GM12878 (cell line): ENCODE data around the gene ADM2. TPM values are rescaled to one million over a fixed set of nuclear protein-coding genes. Genes with fewer than 3 reads are reported as not detected.

Source experiments
- ATAC-seq: fragments of 200-7000 bp; cut with Tn5 transposase; 3 replicates; pipeline ENCODE4 v1.9.1; 2020; ENCODE audit warnings: mild to moderate bottlenecking, moderate library complexity
- BruUV-seq: library from RNA; stranded (reverse); fragments of 400-500 nt; replicated peaks from 2 replicates; lab custom pipeline; 2021; lab: Mats Ljungman, UMichigan
- CTCF ChIA-PET: fragments of 300-600 bp; sonication (Branson Sonifier 250); formaldehyde crosslinking; extraction: SDS; loops from one replicate; lab custom pipeline; 2021; ENCODE audit warnings: inconsistent platforms; lab: Yijun Ruan, JAX
- POLR2A ChIA-PET: fragments of 350-600 bp; formaldehyde crosslinking; extraction: SDS; loops from one replicate; lab custom pipeline; 2021; ENCODE audit warnings: inconsistent platforms; lab: Charles Lee
- RAD21 ChIA-PET: fragments of 300-600 bp; sonication (Branson Sonifier 250); formaldehyde crosslinking; loops from one replicate; lab custom pipeline; 2023; ENCODE audit warnings: antibody characterized with exemption; ENCODE audit not compliant: unreplicated experiment; lab: Charles Lee
- SMC1A ChIA-PET: fragments of 300-600 bp; sonication (Branson Sonifier 250); formaldehyde crosslinking; loops from one replicate; lab custom pipeline; 2023; ENCODE audit not compliant: unreplicated experiment, uncharacterized antibody; lab: Charles Lee
- DNase-seq: peaks from one replicate; pipeline ENCODE4 v3.0.0-alpha.2; 2011; ENCODE audit warnings: low read depth, low spot score
- FAIRE-seq: peaks from 3 replicates; lab custom pipeline; 2011; peaks lifted over from hg19 to GRCh38; lab: Jason Lieb, UNC
- H2AFZ ChIP-seq: 2 replicates; pipeline ENCODE4 v1.6.0; 2011; ENCODE audit warnings: low read depth, low read length, control low read depth; ENCODE audit not compliant: control insufficient read depth
- H3K27ac ChIP-seq: 2 replicates; pipeline ENCODE4 v1.5.1; 2011; ENCODE audit warnings: control low read depth; ENCODE audit not compliant: control insufficient read depth, insufficient read depth
- H3K27me3 ChIP-seq, 2 experiments: replicated peaks in 1 of 2; 2 replicates each; pipeline versions ENCODE4 v1.6.0 to v1.6.1; 2011; ENCODE audit warnings: low read length in 1 of 2; ENCODE audit not compliant: control insufficient read depth in 2 of 2, insufficient read depth in 2 of 2
- H3K36me3 ChIP-seq, 2 experiments: 2 replicates each; pipeline ENCODE4 v1.5.1; 2011; ENCODE audit warnings: low read length in 1 of 2; ENCODE audit not compliant: control insufficient read depth in 2 of 2, insufficient read depth in 2 of 2
- H3K4me1 ChIP-seq: 2 replicates; pipeline ENCODE4 v1.6.1; 2011; ENCODE audit warnings: mild to moderate bottlenecking, low read length, moderate library complexity, mixed read lengths; ENCODE audit not compliant: control insufficient read depth, insufficient read depth
- H3K4me2 ChIP-seq: 2 replicates; pipeline ENCODE4 v1.6.0; 2011; ENCODE audit warnings: control low read depth; ENCODE audit not compliant: control insufficient read depth, insufficient read depth
- H3K4me3 ChIP-seq: fragments of 200-600 bp; sonication (generic); 2 replicates; pipeline ENCODE4 v1.5.1; 2016
- H3K79me2 ChIP-seq: 2 replicates; pipeline ENCODE4 v1.6.0; 2011; ENCODE audit warnings: low read length; ENCODE audit not compliant: control insufficient read depth, insufficient read depth
- H3K9ac ChIP-seq: 2 replicates; pipeline ENCODE4 v1.8.0; 2011; ENCODE audit warnings: low read length, control low read depth, mixed read lengths; ENCODE audit not compliant: control insufficient read depth, insufficient read depth
- H3K9me3 ChIP-seq: replicated peaks from 3 replicates; pipeline ENCODE4 v1.5.1; 2011; ENCODE audit warnings: mild to moderate bottlenecking, low read length; ENCODE audit not compliant: control insufficient read depth, insufficient read depth
- H4K20me1 ChIP-seq: 2 replicates; pipeline ENCODE4 v1.6.0; 2011; ENCODE audit not compliant: control insufficient read depth, insufficient read depth
- ATF7 ChIP-seq: fragments of 450-650 bp; IDR thresholded peaks from 2 replicates; pipeline ENCODE4 v1.6.1; 2016; ENCODE audit warnings: low read depth, mild to moderate bottlenecking
- BRCA1 ChIP-seq: IDR thresholded peaks from 2 replicates; pipeline ENCODE4 v1.6.1; 2011; ENCODE audit warnings: low read depth, low read length, improper control_type of control experiment
- CHD2 ChIP-seq: IDR thresholded peaks from 2 replicates; pipeline ENCODE4 v1.6.1; 2011; ENCODE audit warnings: low read depth, low read length, improper control_type of control experiment, borderline replicate concordance
- CREM ChIP-seq: IDR thresholded peaks from 2 replicates; pipeline ENCODE4 v1.6.1; 2014; ENCODE audit warnings: antibody characterized with exemption, low read depth
- ETV6 ChIP-seq, 2 experiments: fragments of 450-650 bp in 1 of 2; IDR thresholded peaks in 1 of 2; conservative IDR thresholded peaks in 1 of 2; 2 replicates each; pipeline ENCODE4 v1.6.1; 2014; ENCODE audit warnings: antibody characterized with exemption in 1 of 2, borderline replicate concordance in 1 of 2, low read depth in 1 of 2, mild to moderate bottlenecking in 1 of 2, moderate library complexity in 1 of 2
- GABPA ChIP-seq: IDR thresholded peaks from 2 replicates; pipeline ENCODE4 v1.6.1; 2014; ENCODE audit warnings: antibody characterized with exemption, low read depth, mild to moderate bottlenecking, inconsistent platforms
- GATAD2B ChIP-seq: fragments of 450-650 bp; conservative IDR thresholded peaks from 2 replicates; pipeline ENCODE4 v1.6.1; 2017; ENCODE audit warnings: low read depth, mild to moderate bottlenecking, moderate library complexity
- KLF5 ChIP-seq: fragments of 450-650 bp; IDR thresholded peaks from 2 replicates; pipeline ENCODE4 v1.6.1; 2014; ENCODE audit warnings: mild to moderate bottlenecking; ENCODE audit not compliant: partially characterized antibody
- MEF2A ChIP-seq: IDR thresholded peaks from 2 replicates; pipeline ENCODE4 v1.6.1; 2011; ENCODE audit warnings: low read depth, mild to moderate bottlenecking, low read length, moderate library complexity; ENCODE audit not compliant: insufficient read depth
- MTA2 ChIP-seq: fragments of 450-650 bp; IDR thresholded peaks from 2 replicates; pipeline ENCODE4 v1.6.1; 2016; ENCODE audit warnings: low read depth, mild to moderate bottlenecking, moderate library complexity
- MTA3 ChIP-seq: IDR thresholded peaks from 2 replicates; pipeline ENCODE4 v1.6.1; 2012; ENCODE audit warnings: low read length, inconsistent platforms, borderline replicate concordance
- RAD51 ChIP-seq: fragments of 450-650 bp; IDR thresholded peaks from 2 replicates; pipeline ENCODE4 v1.6.1; 2016; ENCODE audit warnings: moderate library complexity, mild to moderate bottlenecking, inconsistent platforms
- SMAD1 ChIP-seq: fragments of 450-650 bp; IDR thresholded peaks from 2 replicates; pipeline ENCODE4 v1.6.1; 2018; ENCODE audit warnings: mild to moderate bottlenecking, low read depth; ENCODE audit not compliant: partially characterized antibody
- SMC3 ChIP-seq: IDR thresholded peaks from 2 replicates; pipeline ENCODE4 v1.6.1; 2011; ENCODE audit warnings: low read length, improper control_type of control experiment, borderline replicate concordance
- ZNF687 ChIP-seq: fragments of 450-650 bp; IDR thresholded peaks from 2 replicates; pipeline ENCODE4 v1.6.1; 2017; ENCODE audit warnings: mild to moderate bottlenecking, moderate library complexity
- WGBS: methylation state at CpG from one replicate; pipeline ENCODE4 v1.1.6; 2016; ENCODE audit warnings: low lambda C conversion rate; ENCODE audit not compliant: insufficient replicate concordance, insufficient coverage; ENCODE audit errors: missing lambda C conversion rate; 5-methylcytosine and 5-hydroxymethylcytosine counted together
- in situ Hi-C: fragments of 300-500 bp; cut with MboI; formaldehyde crosslinking; loops from 9 replicates; pipeline ENCODE4 v1.14.3; 2018; ENCODE audit warnings: mixed read lengths
- intact Hi-C: fragments of 100-400 bp; cut with micrococcal nuclease; formaldehyde crosslinking; loops from one replicate; pipeline ENCODE4 v1.14.2; 2022; ENCODE audit not compliant: unreplicated experiment
- polyA plus RNA-seq, 11 experiments: library from polyadenylated mRNA; depleted of rRNA in 4 of 11; unstranded in 6 of 11; stranded (reverse) in 5 of 11; fragments of >200 nt; fragmentation: Nextera tagmentation in 4 of 11; fragmentation: Illumina TruSeq in 1 of 11; extraction: Ambion mirVana in 4 of 11; extraction: Trizol in 1 of 11; gene quantifications; 1 replicate in 1 of 11; 2 replicates in 10 of 11; pipeline versions ENCODE4 v1.2.1 to v1.2.3, GENCODE V29; 2011 to 2016; ENCODE audit warnings: inconsistent platforms in 2 of 11, missing spikeins in 2 of 11, low read depth in 1 of 11
- total RNA-seq, 4 experiments: library from RNA; depleted of rRNA in 3 of 4; stranded (reverse); fragments of >200 nt in 3 of 4; fragmentation: Illumina TruSeq in 1 of 4; extraction: Trizol in 1 of 4; gene quantifications; 2 replicates each; pipeline versions ENCODE4 v1.2.1 to v1.2.3, GENCODE V29; 2013 to 2021

The ADM2 gene
- total and polyA plus RNA-seq, 10 of the 15 experiments (the other 5 are each of a cell fraction or from before 2014, with no cell fraction given): 0.02 to 0.33 (median 0.12) TPM; not detected in 2

- TF ChIP-seq GABPA (no peak), CHD2 (no peak), GATAD2B (peak; percentile 90), MEF2A (no peak), KLF5 (peak; percentile 20), CREM (peak; percentile 4), BRCA1 (no peak), SMC3 (peak; percentile 9; the same call in 1 of the 2 replicates), RAD51 (no peak)
- TF ChIP-seq, all 136 proteins: peak for 31
Measured at GRCh38 chr22:50529897-50530579, 48.7 kb downstream of the ADM2 start, which contains the start of gene TYMP (continued).

GRCh38 chr22:50530580-50530876 is 49.2 kb downstream of the ADM2 start:
- POLR2A ChIA-PET: interaction anchor here (4.2 kb wide), 1 partner anchor 11 kb away, joined by 61 read pairs; no protein-coding TSS in a partner anchor
- in situ Hi-C loops: loop anchor here (10.0 kb wide), 1 partner anchor 566 kb away; the partner anchor contains the start of gene PIM3
- BruUV-seq: no TSS peak
- peaks cover 36% of the 10 kb centered on the region for H3K4me1 ChIP-seq
- H3K36me3 ChIP-seq: no peaks in the 10 kb centered on the region; a peak in 3 of 4 replicates
- no peaks in the 10 kb centered on the region for H3K27me3 ChIP-seq
- no peaks in the 10 kb centered on the region for H3K9me3 ChIP-seq
- H3K79me2 ChIP-seq: peaks cover 61% of the 10 kb centered on the region
- peak; percentile 0; the same call in 2 of the 3 replicates for ATAC-seq
- no peak for DNase-seq
- H2AFZ ChIP-seq: no peak overlapping the region
- WGBS: under 1% methylated on average over 21 of the region's 21 CpGs
- intact Hi-C loops: no loop called here
- peak overlapping the region; percentile 100 for H3K27ac ChIP-seq
- H4K20me1 ChIP-seq: no peaks in the 10 kb centered on the region
- H3K4me2 ChIP-seq: peak overlapping the region; percentile 71
- no peak for FAIRE-seq
- CTCF ChIA-PET: interaction anchor here (0.7 kb wide), 1 partner anchor 10 kb away, joined by 4 read pairs; no protein-coding TSS in a partner anchor
- RAD21 ChIA-PET: no interaction called here
- H3K9ac ChIP-seq: peak overlapping the region; percentile 100
- peak overlapping the region; percentile 78 for H3K4me3 ChIP-seq
- SMC1A ChIA-PET: interaction anchor here (1.9 to 2.4 kb wide), 2 partner anchors 11 to 22 kb away, joined by 5 to 18 read pairs; partner anchors contain the start of gene NCAPH2
- TF ChIP-seq ETV6 (conservative IDR thresholded peaks at IDR 0.05 in 1 of 2, IDR thresholded peaks at IDR 0.05 in 1 of 2; ENCODE audit: borderline replicate concordance in 1 of 2, low read depth in 1 of 2) (no peak), ATF7 (no peak), MTA3 (no peak), SMAD1 (no peak), ZNF687 (0 out of 2 replicates have a peak, but pooled peaks have one; percentile 12), MTA2 (no peak), GATAD2B (no peak; the same call in 1 of the 2 replicates)
